ENCODE data around the gene AIPL1. TPM values are rescaled to one million over a fixed set of nuclear protein-coding genes. Genes with fewer than 3 reads are reported as not detected.

AIPL1 gene
- total RNA-seq, 1 donor from 2014 or later, result not detected

DNA sequence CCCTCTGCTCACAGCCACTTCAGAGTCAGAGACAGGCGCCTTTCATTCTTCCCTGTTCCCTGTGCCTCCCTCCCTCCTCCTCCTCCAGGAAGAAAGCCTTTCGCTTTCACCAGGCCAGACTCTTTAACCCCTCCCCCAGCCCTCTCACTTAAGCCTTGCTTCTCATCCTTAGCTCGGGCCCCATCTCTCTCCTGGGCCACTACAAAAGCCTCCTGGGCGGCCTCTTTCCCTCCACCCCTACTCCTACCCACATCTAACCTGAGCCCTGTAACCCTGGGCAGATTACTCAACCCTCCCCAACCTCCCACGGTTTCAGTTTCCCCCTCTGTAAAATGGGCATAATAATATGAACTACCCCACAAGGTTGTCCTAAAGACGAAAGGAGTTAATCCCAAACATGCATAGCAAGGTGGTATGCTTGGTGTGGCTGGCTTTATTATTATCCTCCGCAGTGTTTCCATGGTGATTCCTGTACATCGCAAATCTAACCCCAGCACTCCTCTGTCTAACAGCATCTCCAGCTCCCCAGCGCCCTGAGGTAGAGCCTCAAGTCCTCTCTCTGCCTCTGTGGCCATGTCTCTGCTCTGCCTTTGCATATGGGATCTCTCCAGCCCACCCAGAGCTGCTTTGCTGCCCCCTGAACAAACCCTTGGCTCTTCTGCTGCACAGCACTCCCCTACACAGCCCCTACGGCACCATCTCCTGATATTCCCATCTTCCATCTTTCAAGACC lies 27.0 kb upstream of the AIPL1 start:
- H3K27me3 Mint-ChIP-seq (ENCODE audit: low read depth), result peaks cover 5% of the 10 kb centered on the region
- H3K36me3 Mint-ChIP-seq (ENCODE audit: low read depth), result peaks cover 11% of the 10 kb centered on the region
- H3K9me3 Mint-ChIP-seq (ENCODE audit: low read depth), result no peaks in the 10 kb centered on the region
- H3K4me1 Mint-ChIP-seq (ENCODE audit: low read depth), result peaks cover 4% of the 10 kb centered on the region
- TF ChIP-seq, protein P1, sequence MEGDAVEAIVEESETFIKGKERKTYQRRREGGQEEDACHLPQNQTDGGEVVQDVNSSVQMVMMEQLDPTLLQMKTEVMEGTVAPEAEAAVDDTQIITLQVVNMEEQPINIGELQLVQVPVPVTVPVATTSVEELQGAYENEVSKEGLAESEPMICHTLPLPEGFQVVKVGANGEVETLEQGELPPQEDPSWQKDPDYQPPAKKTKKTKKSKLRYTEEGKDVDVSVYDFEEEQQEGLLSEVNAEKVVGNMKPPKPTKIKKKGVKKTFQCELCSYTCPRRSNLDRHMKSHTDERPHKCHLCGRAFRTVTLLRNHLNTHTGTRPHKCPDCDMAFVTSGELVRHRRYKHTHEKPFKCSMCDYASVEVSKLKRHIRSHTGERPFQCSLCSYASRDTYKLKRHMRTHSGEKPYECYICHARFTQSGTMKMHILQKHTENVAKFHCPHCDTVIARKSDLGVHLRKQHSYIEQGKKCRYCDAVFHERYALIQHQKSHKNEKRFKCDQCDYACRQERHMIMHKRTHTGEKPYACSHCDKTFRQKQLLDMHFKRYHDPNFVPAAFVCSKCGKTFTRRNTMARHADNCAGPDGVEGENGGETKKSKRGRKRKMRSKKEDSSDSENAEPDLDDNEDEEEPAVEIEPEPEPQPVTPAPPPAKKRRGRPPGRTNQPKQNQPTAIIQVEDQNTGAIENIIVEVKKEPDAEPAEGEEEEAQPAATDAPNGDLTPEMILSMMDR (IDR thresholded peaks at IDR 0.05), result no peak
- no peak overlapping the region for H3K4me3 Mint-ChIP-seq (ENCODE audit: unreplicated experiment)
- no peak overlapping the region for H3K27ac Mint-ChIP-seq (ENCODE audit: unreplicated experiment)
- DNase-seq (ENCODE audit: low spot score), result peak; percentile 42

DNA sequence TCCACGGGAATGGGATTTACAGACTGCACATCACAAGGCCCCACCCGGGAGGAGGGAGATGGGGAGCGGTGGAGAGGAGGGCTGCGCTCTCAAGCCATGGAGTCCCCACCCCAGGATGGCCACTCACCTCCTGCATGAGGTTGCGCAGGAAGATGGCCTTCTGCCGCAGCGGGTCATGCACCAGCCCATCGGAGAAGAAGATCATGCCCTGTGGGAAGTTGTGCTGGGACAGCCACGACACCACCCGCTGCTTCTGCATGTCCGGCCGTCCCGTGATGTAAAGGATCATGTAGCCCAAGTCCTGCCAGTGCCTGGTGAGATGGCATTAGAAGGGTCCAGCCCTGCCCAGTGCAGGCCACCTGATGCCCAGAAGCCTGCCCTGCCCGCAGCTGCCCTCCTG lies 26.3 kb upstream of the AIPL1 start:
- Mint-ChIP-seq H3K4me1 (ENCODE audit: low read depth) (peaks cover 10% of the 10 kb centered on the region), H3K27ac (ENCODE audit: unreplicated experiment) (no peak overlapping the region), H3K27me3 (ENCODE audit: low read depth) (peaks cover 11% of the 10 kb centered on the region), H3K9me3 (ENCODE audit: low read depth) (no peaks in the 10 kb centered on the region), H3K36me3 (ENCODE audit: low read depth) (peaks cover 10% of the 10 kb centered on the region), H3K4me3 (ENCODE audit: unreplicated experiment) (no peak overlapping the region)
- TF ChIP-seq, protein P1 (IDR thresholded peaks at IDR 0.05), result no peak
- peak; percentile 68 for DNase-seq (ENCODE audit: low spot score)

DNA sequence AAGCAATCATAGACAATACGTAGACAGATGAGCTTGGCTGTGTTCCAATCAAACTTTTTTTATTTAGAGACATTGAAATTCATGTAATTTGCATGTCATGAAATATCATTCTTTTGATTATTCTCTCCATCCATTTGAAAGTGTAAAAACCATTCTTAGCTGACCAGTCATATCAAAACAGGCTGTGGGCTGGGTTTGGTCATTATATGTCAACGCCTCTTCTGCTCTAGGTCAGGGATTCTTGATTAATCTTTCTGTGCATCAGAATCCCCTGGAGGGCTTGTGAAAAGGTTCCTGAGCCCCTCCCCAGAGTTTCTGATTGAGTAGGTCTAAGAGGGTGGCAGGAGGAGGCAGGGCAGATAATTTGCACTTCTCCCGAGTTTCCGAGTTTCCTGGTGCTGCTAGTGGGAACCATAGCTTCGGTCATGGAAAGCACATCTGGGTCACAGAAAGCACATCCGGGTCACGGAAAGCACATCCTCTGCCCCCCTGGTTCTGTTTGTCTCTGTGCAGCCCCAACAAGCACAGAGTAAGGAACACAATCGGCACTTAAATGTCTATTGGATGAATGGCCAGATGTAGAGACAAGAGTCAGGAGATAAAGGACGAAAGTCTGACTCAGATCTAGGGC lies 25.7 kb upstream of the AIPL1 start:
- peaks cover 12% of the 10 kb centered on the region for H3K27me3 Mint-ChIP-seq (ENCODE audit: low read depth)
- H3K4me1 Mint-ChIP-seq (ENCODE audit: low read depth), result peaks cover 10% of the 10 kb centered on the region
- no peak overlapping the region for H3K4me3 Mint-ChIP-seq (ENCODE audit: unreplicated experiment)
- H3K27ac Mint-ChIP-seq (ENCODE audit: unreplicated experiment), result no peak overlapping the region
- peaks cover 9% of the 10 kb centered on the region for H3K36me3 Mint-ChIP-seq (ENCODE audit: low read depth)
- H3K9me3 Mint-ChIP-seq (ENCODE audit: low read depth), result no peaks in the 10 kb centered on the region
- TF ChIP-seq, protein P1 (IDR thresholded peaks at IDR 0.05), result no peak
- no peak for DNase-seq (ENCODE audit: low spot score)

DNA sequence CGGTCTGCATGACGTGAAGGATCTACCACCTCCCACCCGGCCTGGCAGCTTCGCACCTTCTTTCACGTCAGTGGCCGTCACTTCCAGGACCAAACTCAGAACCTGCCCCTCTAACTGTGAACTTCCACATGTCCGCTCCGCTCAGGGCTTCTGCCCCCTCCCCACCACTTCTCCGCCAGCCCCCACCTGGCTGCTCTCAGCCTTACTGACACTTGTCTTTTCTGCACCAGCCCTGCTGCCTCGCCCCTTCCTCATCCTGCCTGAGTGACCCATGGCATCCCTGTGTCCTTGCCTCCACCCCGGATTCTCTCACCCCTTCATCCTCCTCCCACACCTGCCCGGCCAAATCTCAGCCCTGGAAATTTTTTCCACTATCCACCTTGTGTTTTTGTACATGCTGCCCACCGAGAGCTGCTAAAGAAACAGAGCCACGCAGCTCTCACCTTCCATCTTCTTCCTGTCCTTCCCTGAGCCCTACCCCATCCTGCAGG lies 23.6 kb upstream of the AIPL1 start:
- Mint-ChIP-seq H3K4me1 (ENCODE audit: low read depth) (peaks cover 10% of the 10 kb centered on the region), H3K4me3 (ENCODE audit: unreplicated experiment) (no peak overlapping the region), H3K36me3 (ENCODE audit: low read depth) (peaks cover 8% of the 10 kb centered on the region), H3K9me3 (ENCODE audit: low read depth) (no peaks in the 10 kb centered on the region), H3K27me3 (ENCODE audit: low read depth) (peaks cover 15% of the 10 kb centered on the region), H3K27ac (ENCODE audit: unreplicated experiment) (no peak overlapping the region)
- TF ChIP-seq, protein P1 (IDR thresholded peaks at IDR 0.05), result no peak
- DNase-seq (ENCODE audit: low spot score), result peak; percentile 69

DNA sequence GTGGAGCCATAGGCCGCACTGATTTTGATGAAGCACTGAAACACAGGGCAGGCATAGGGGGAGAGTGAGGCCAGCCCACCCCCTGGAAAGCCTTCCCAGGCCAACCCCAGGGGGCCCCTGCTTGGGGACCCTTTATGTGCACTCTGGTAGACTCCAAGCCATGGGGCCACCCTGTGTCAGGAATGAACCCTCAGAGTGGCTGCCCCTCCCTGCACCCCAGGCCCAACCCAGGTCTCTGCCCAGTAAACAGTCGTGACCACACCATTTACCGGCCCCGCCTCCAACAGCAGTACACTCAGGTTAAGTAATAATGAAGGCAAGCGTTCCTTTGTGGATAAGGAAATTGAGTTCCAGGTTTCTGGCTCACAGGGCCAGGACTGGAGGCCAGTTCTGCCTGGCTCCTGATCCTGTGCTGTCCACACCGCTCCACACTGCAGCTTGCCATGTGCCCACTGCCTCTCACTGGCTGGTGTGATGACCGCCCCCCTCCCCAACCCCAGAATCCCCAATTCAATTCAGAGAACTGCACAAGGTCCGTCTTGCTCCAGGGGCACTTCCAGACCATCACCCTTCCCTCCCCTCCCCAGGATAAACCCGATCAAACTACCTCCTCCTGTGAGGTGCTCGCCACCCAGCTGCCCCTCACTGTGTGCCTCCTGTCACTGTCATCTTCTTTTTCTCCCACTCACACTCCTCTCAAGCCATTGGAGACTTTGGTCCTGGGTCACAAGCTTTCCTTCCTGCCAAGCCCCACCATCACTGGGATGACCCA lies 23.0 kb upstream of the AIPL1 start:
- DNase-seq (ENCODE audit: low spot score), result peak; percentile 77
- H3K4me1 Mint-ChIP-seq (ENCODE audit: low read depth), result peaks cover 10% of the 10 kb centered on the region
- peaks cover 15% of the 10 kb centered on the region for H3K27me3 Mint-ChIP-seq (ENCODE audit: low read depth)
- H3K4me3 Mint-ChIP-seq (ENCODE audit: unreplicated experiment), result no peak overlapping the region
- no peak overlapping the region for H3K27ac Mint-ChIP-seq (ENCODE audit: unreplicated experiment)
- no peaks in the 10 kb centered on the region for H3K9me3 Mint-ChIP-seq (ENCODE audit: low read depth)
- H3K36me3 Mint-ChIP-seq (ENCODE audit: low read depth), result peaks cover 8% of the 10 kb centered on the region
- TF ChIP-seq, protein P1 (IDR thresholded peaks at IDR 0.05), result no peak
